Measurements from ENCODE around the gene MAPK1IP1L. TPM values are rescaled to one million over a fixed set of nuclear protein-coding genes. Genes with fewer than 3 reads are reported as not detected.

MAPK1IP1L gene
- total and polyA plus RNA-seq, 3 experiments from 2014 or later, result 86.8 to 106 (median 104) TPM

DNA sequence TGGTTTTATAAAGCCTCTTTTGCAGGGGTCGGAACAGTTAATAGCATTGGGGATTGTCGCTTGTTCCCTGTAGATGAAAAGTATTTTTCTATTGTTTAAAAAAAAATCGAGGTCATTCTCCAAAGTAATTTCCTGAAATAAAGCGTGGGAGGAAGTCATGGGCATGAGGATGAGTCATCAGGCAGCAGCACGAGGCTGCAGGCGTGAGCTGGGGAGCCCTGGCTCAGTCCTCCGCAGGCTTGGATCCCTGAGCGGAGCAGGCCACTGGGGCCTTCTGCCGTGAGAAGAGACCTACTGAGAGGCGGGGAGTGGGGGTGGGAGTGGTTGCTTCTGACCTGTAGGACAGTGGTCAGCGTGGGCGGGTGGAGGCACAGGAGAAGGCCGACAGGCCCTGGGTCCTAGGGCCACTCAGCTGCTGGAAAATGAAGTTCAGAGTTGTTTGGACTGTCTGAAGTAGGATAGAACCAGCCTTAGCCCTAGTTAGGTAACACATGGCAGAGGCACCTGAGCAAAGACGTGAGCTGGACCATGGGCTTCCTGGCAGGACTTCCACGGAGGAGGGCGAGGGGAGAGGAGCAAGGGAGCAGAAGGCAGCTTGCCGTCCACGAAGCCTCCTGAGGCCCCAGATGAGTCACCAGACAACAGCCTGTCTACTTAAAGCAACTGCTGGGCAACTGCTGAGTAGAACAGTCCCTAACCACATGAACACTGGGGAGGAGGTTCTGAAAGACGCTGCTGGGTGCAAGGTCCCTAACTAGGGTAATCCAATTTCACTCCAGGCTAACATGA, 56.5 kb downstream of the MAPK1IP1L start:
- peak in 2 of 5 donors; percentile 19 to 60 for DNase-seq
- Mint-ChIP-seq H3K9me3 (peaks cover 3 to 9% (median 5%) of the 10 kb centered on the region in 5 donors), H3K27ac (peak overlapping the region; percentile 66 to 84 (median 80)), H3K36me3 (peaks cover 0 to 9% (median 0%) of the 10 kb centered on the region in 3 donors), H3K4me1 (peaks cover 32 to 40% (median 39%) of the 10 kb centered on the region in 3 donors), H3K4me3 (peak overlapping the region in 5 of 7 donors; percentile 24 to 54 (median 44)), H3K27me3 (no peaks in the 10 kb centered on the region)
- POLR2A ChIA-PET, result interaction anchor here (0.5 to 1.7 kb wide), 3 partner anchors 10 to 86 kb away, joined by 3 to 11 read pairs (median 3); partner anchors contain the start of gene DLGAP5
- no peaks in the 10 kb centered on the region for H3K27me3 ChIP-seq (ENCODE audit: insufficient read depth, low read length, poor library complexity, severe bottlenecking)
- peaks cover 7% of the 10 kb centered on the region for H3K9me3 ChIP-seq (ENCODE audit: low read length)
- H3K4me3 ChIP-seq (ENCODE audit: low read length), result no peak overlapping the region
- peaks cover 18% of the 10 kb centered on the region for H3K4me1 ChIP-seq (ENCODE audit: insufficient read depth, low read length)
- no peaks in the 10 kb centered on the region for H3K36me3 ChIP-seq (ENCODE audit: insufficient read depth, low read length)
- CTCF ChIA-PET, result interaction anchor here (1.0 to 2.0 kb wide), 5 partner anchors 12 to 57 kb away, joined by 4 to 6 read pairs (median 4); partner anchors contain the start of gene MAPK1IP1L
- peak overlapping the region; percentile 38 for H3K27ac ChIP-seq (ENCODE audit: low read depth, low read length)

- no peak overlapping the region for H3K4me3 ChIP-seq (ENCODE audit: low read length)
- no peaks in the 10 kb centered on the region for H3K9me3 ChIP-seq (ENCODE audit: low read length)
- Mint-ChIP-seq H3K36me3 (no peaks in the 10 kb centered on the region), H3K9me3 (peaks cover 0 to 1% (median 0%) of the 10 kb centered on the region in 5 donors), H3K27ac (no peak overlapping the region), H3K27me3 (peaks cover 0 to 2% of the 10 kb centered on the region in 2 donors), H3K4me1 (peaks cover 15 to 23% (median 22%) of the 10 kb centered on the region in 3 donors), H3K4me3 (no peak overlapping the region)
- ChIA-PET POLR2A (interaction anchor here (0.5 to 1.0 kb wide), 3 partner anchors 11 to 37 kb away, joined by 3 to 14 read pairs (median 3); no protein-coding TSS in a partner anchor), CTCF (interaction anchor here (0.6 to 1.6 kb wide), 3 partner anchors 12 to 51 kb away, joined by 3 to 4 read pairs (median 3); no protein-coding TSS in a partner anchor)
- DNase-seq, result no peak
- no peak overlapping the region for H3K27ac ChIP-seq (ENCODE audit: low read depth, low read length)
- H3K27me3 ChIP-seq (ENCODE audit: insufficient read depth, low read length, poor library complexity, severe bottlenecking), result no peaks in the 10 kb centered on the region
- H3K4me1 ChIP-seq (ENCODE audit: insufficient read depth, low read length), result no peaks in the 10 kb centered on the region
- no peaks in the 10 kb centered on the region for H3K36me3 ChIP-seq (ENCODE audit: insufficient read depth, low read length)
These were observed 58.4 kb downstream of the MAPK1IP1L start for GRCh38 chr14:55109836-55110235.

DNA sequence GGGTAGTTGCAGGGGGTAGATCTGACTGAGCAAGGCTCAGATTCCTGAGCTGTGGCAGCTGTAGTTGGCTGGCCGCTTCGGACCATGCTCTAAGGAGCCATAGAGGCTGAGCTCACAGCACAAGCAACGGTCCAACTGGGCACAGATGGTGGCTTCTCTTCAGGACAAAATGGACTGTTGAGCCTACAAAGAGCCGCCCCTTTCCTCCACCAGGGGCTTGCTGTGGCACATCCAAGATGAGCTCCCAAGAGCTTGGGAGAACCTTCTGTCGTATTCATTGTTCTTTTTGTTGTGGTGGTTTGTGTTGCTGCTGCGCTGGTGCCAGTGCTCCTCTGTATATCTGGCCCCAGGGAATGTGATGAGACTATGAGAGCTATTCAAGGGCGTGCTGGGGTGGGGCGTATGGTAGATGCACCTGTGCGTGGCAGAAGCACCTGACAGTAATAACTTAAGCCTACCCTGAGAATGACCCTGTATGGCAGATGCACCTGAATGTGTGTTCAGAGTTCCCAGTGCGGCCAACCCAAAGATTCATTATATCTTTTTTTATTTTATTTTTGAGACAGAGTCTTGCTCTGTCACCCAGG, 59.8 kb downstream of the MAPK1IP1L start:
- ChIA-PET CTCF (interaction anchor here (0.9 to 1.1 kb wide), 3 partner anchors 9 to 22 kb away, joined by 3 to 4 read pairs (median 4); no protein-coding TSS in a partner anchor), POLR2A (no interaction called here)
- Mint-ChIP-seq H3K4me3 (no peak overlapping the region), H3K4me1 (peaks cover 12 to 18% (median 17%) of the 10 kb centered on the region in 3 donors), H3K9me3 (no peaks in the 10 kb centered on the region), H3K36me3 (no peaks in the 10 kb centered on the region), H3K27ac (no peak overlapping the region), H3K27me3 (peaks cover 0 to 2% of the 10 kb centered on the region in 2 donors)
- no peak overlapping the region for H3K27ac ChIP-seq (ENCODE audit: low read depth, low read length)
- H3K4me3 ChIP-seq (ENCODE audit: low read length), result no peak overlapping the region
- H3K9me3 ChIP-seq (ENCODE audit: low read length), result no peaks in the 10 kb centered on the region
- no peaks in the 10 kb centered on the region for H3K36me3 ChIP-seq (ENCODE audit: insufficient read depth, low read length)
- no peak for DNase-seq
- no peaks in the 10 kb centered on the region for H3K4me1 ChIP-seq (ENCODE audit: insufficient read depth, low read length)
- no peaks in the 10 kb centered on the region for H3K27me3 ChIP-seq (ENCODE audit: insufficient read depth, low read length, poor library complexity, severe bottlenecking)

DNA sequence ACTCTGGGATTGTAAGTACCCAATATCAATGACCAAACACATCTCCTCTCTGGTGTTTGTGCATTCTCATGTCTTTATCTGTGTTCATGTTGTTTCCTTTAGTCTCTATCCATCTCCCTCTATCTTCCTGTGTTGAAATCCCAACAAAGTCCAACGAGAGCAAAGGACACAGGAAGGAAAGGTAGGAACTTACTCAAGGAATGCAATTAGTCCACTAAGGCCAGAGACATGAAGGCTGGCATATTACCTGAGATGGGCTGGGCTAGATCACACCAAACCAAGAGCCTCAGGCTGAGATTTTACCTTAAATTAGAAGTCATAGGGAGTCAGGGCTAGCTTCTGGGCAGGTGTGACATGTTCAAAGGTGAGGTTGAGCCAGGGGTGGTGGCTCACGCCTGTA, 63.3 kb downstream of the MAPK1IP1L start:
- no peaks in the 10 kb centered on the region for H3K27me3 ChIP-seq (ENCODE audit: insufficient read depth, low read length, poor library complexity, severe bottlenecking)
- H3K27ac ChIP-seq (ENCODE audit: low read depth, low read length), result no peak overlapping the region
- peaks cover 0 to 4% (median 0%) of the 10 kb centered on the region in 3 donors for H3K4me1 Mint-ChIP-seq
- peak overlapping the region in 1 of 8 donors; percentile 29 for H3K27ac Mint-ChIP-seq
- no peaks in the 10 kb centered on the region for H3K9me3 ChIP-seq (ENCODE audit: low read length)
- no peaks in the 10 kb centered on the region for H3K36me3 ChIP-seq (ENCODE audit: insufficient read depth, low read length)
- H3K4me3 Mint-ChIP-seq, result no peak overlapping the region
- ChIA-PET CTCF (interaction anchor here (0.7 to 1.3 kb wide), 5 partner anchors 10 to 24 kb away, joined by 3 to 4 read pairs (median 3); partner anchors contain the start of gene LGALS3), POLR2A (no interaction called here)
- no peak for DNase-seq
- H3K36me3 Mint-ChIP-seq, result no peaks in the 10 kb centered on the region
- no peaks in the 10 kb centered on the region for H3K9me3 Mint-ChIP-seq
- no peak overlapping the region for H3K4me3 ChIP-seq (ENCODE audit: low read length)
- H3K27me3 Mint-ChIP-seq, result peaks cover 0 to 2% of the 10 kb centered on the region in 2 donors
- H3K4me1 ChIP-seq (ENCODE audit: insufficient read depth, low read length), result no peaks in the 10 kb centered on the region

- Mint-ChIP-seq H3K4me3 (no peak overlapping the region), H3K27ac (no peak overlapping the region), H3K4me1 (peaks cover 0 to 4% (median 0%) of the 10 kb centered on the region in 3 donors), H3K27me3 (peaks cover 0 to 2% of the 10 kb centered on the region in 2 donors), H3K36me3 (no peaks in the 10 kb centered on the region), H3K9me3 (no peaks in the 10 kb centered on the region)
- no peaks in the 10 kb centered on the region for H3K36me3 ChIP-seq (ENCODE audit: insufficient read depth, low read length)
- no peaks in the 10 kb centered on the region for H3K9me3 ChIP-seq (ENCODE audit: low read length)
- no peak for DNase-seq
- H3K4me3 ChIP-seq (ENCODE audit: low read length), result no peak overlapping the region
- no peaks in the 10 kb centered on the region for H3K27me3 ChIP-seq (ENCODE audit: insufficient read depth, low read length, poor library complexity, severe bottlenecking)
- ChIA-PET CTCF (no interaction called here), POLR2A (no interaction called here)
- H3K4me1 ChIP-seq (ENCODE audit: insufficient read depth, low read length), result no peaks in the 10 kb centered on the region
- no peak overlapping the region for H3K27ac ChIP-seq (ENCODE audit: low read depth, low read length)
These were observed 64.0 kb downstream of the MAPK1IP1L start for GRCh38 chr14:55115460-55115859.

- Histone ChIP-seq H3K4me1 (ENCODE audit: insufficient read depth, low read length) (no peaks in the 10 kb centered on the region), H3K4me3 (ENCODE audit: low read length) (no peak overlapping the region), H3K36me3 (ENCODE audit: insufficient read depth, low read length) (no peaks in the 10 kb centered on the region), H3K27ac (ENCODE audit: low read depth, low read length) (no peak overlapping the region), H3K27me3 (ENCODE audit: insufficient read depth, low read length, poor library complexity, severe bottlenecking) (no peaks in the 10 kb centered on the region), H3K9me3 (ENCODE audit: low read length) (no peaks in the 10 kb centered on the region)
- Mint-ChIP-seq H3K9me3 (no peaks in the 10 kb centered on the region), H3K4me3 (no peak overlapping the region), H3K4me1 (peaks cover 0 to 4% (median under 1%) of the 10 kb centered on the region in 3 donors), H3K27ac (no peak overlapping the region), H3K36me3 (no peaks in the 10 kb centered on the region), H3K27me3 (peaks cover 0 to 2% of the 10 kb centered on the region in 2 donors)
- DNase-seq, result no peak
- CTCF ChIA-PET, result no interaction called here
- POLR2A ChIA-PET, result no interaction called here
These were observed 64.4 kb downstream of the MAPK1IP1L start for GRCh38 chr14:55115861-55116245.

- H3K4me3 Mint-ChIP-seq, result no peak overlapping the region
- Histone ChIP-seq H3K36me3 (ENCODE audit: insufficient read depth, low read length) (no peaks in the 10 kb centered on the region), H3K27me3 (ENCODE audit: insufficient read depth, low read length, poor library complexity, severe bottlenecking) (no peaks in the 10 kb centered on the region), H3K27ac (ENCODE audit: low read depth, low read length) (no peak overlapping the region), H3K4me1 (ENCODE audit: insufficient read depth, low read length) (no peaks in the 10 kb centered on the region), H3K9me3 (ENCODE audit: low read length) (no peaks in the 10 kb centered on the region), H3K4me3 (ENCODE audit: low read length) (no peak overlapping the region)
- H3K9me3 Mint-ChIP-seq, result no peaks in the 10 kb centered on the region
- no peaks in the 10 kb centered on the region for H3K36me3 Mint-ChIP-seq
- CTCF ChIA-PET, result interaction anchor here (1.2 kb wide), 1 partner anchor 15 kb away, joined by 3 read pairs; no protein-coding TSS in a partner anchor
- peaks cover 0 to 2% of the 10 kb centered on the region in 2 donors for H3K27me3 Mint-ChIP-seq
- POLR2A ChIA-PET, result no interaction called here
- peak overlapping the region in 1 of 8 donors; percentile 38 for H3K27ac Mint-ChIP-seq
- DNase-seq, result no peak
- peaks cover 0 to 5% (median 4%) of the 10 kb centered on the region in 3 donors for H3K4me1 Mint-ChIP-seq
These were observed 65.0 kb downstream of the MAPK1IP1L start for GRCh38 chr14:55116246-55117030.
